Upper lobe of left lung (tissue), 6 donors: ENCODE data around the gene NFATC2IP. TPM values are rescaled to one million over a fixed set of nuclear protein-coding genes. Genes with fewer than 3 reads are reported as not detected.
"Not testable (repeated sequence)": the region's sequence is repeated elsewhere in the genome, so short reads cannot be mapped to it uniquely, and the experiment has no call there.

Source experiments
- ATAC-seq, 2 donors: fragments of 200-7000 bp; cut with Tn5 transposase; one replicate each; pipeline ENCODE4 v1.9.1; 2022; ENCODE audit warnings: mild to moderate bottlenecking in 2 of 2, moderate library complexity in 2 of 2; ENCODE audit not compliant: low FRiP score in 2 of 2
- DNase-seq, 2 donors: peaks; one replicate each; pipeline ENCODE4 v3.0.0-alpha.2; 2019 to 2020
- H3K27ac ChIP-seq, 4 donors: fragments of 200-600 bp; sonication (generic); one replicate each; pipeline ENCODE4 v1.5.1; 2016 to 2019
- H3K27me3 ChIP-seq, 4 donors: fragments of 200-600 bp; sonication (generic); one replicate each; pipeline ENCODE4 v1.5.1; 2017 to 2019
- H3K36me3 ChIP-seq, 4 donors: fragments of 200-600 bp; sonication (generic); one replicate each; pipeline ENCODE4 v1.5.1; 2016 to 2019
- H3K4me1 ChIP-seq, 4 donors: fragments of 200-600 bp; sonication (generic); one replicate each; pipeline ENCODE4 v1.5.1; 2018 to 2019
- H3K4me3 ChIP-seq, 4 donors: fragments of 200-600 bp; sonication (generic); one replicate each; pipeline ENCODE4 v1.5.1; 2017 to 2019; ENCODE audit warnings: mild to moderate bottlenecking in 2 of 4, moderate library complexity in 1 of 4
- H3K9me3 ChIP-seq, 4 donors: fragments of 200-600 bp; sonication (generic); one replicate each; pipeline ENCODE4 v1.5.1; 2018 to 2019
- EP300 ChIP-seq, 4 donors: sonication (generic); formaldehyde crosslinking; IDR thresholded peaks; one replicate each; pipeline ENCODE4 v1.5.1; 2017; ENCODE audit warnings: antibody characterized with exemption in 4 of 4, control low read depth in 2 of 4
- POLR2A ChIP-seq, 4 donors: fragments of 450-650 bp; IDR thresholded peaks; one replicate each; pipeline ENCODE4 v1.5.1; 2016 to 2017; ENCODE audit warnings: antibody characterized with exemption in 4 of 4, mild to moderate bottlenecking in 2 of 4
- POLR2AphosphoS5 ChIP-seq, 2 donors: sonication (generic); formaldehyde crosslinking; IDR thresholded peaks; one replicate each; pipeline ENCODE4 v1.5.1; 2017; ENCODE audit warnings: antibody characterized with exemption in 2 of 2
- WGBS, 2 donors: methylation state at CpG; one replicate each; pipeline ENCODE4 v1.1.5; 2017 to 2018; 5-methylcytosine and 5-hydroxymethylcytosine counted together
- total RNA-seq, 6 donors: library from RNA; depleted of rRNA in 4 of 6; stranded (reverse); fragments of >200 nt in 4 of 6; gene quantifications; one replicate each; pipeline versions ENCODE4 v1.1.0 to v1.2.1, GENCODE V29; 2016 to 2021
- TF ChIP-seq, protein P1 (sequence below), 6 experiments: fragments of 450-650 bp in 4 of 6; fragments of 200-600 bp in 2 of 6; sonication (generic) in 2 of 6; IDR thresholded peaks; one replicate each; pipeline ENCODE4 v1.5.1; 2016 to 2019; ENCODE audit warnings: antibody characterized with exemption in 6 of 6
- donor health status: DM: no; HTN: no; CAD: no; lungs with moderate emphysema.
- donor health status: DM: no; HTN: yes; CAD: no; lungs with severe emphysema.

The NFATC2IP gene
- total RNA-seq, 6 donors from 2014 or later, result 24.6 to 62.9 (median 34.9) TPM

- Histone ChIP-seq H3K27ac (peak within 1 kb of the TSS; percentile 77 to 85 (median 80)), H3K9me3 (no peaks in the 10 kb centered on the region), H3K36me3 (peaks cover 5 to 20% (median 13%) of the 10 kb centered on the region in 4 donors), H3K4me3 (peak within 1 kb of the TSS; percentile 69 to 98 (median 88)), H3K4me1 (peaks cover 13 to 38% (median 22%) of the 10 kb centered on the region in 4 donors), H3K27me3 (no peaks in the 10 kb centered on the region)
- DNase-seq (peak; percentile 97), ATAC-seq (peak; percentile 95 to 97)
- WGBS, 2 donors, result 0% methylated on average over 23 to 40 of the region's 60 CpGs
- TF ChIP-seq POLR2A (IDR thresholded peaks at IDR 0.05) (peak in 2 of 4 donors; percentile 50 to 78), EP300 (IDR thresholded peaks at IDR 0.05) (peak in 1 of 4 donors; percentile 89), POLR2AphosphoS5 (IDR thresholded peaks at IDR 0.05) (peak; percentile 95 to 96)
- TF ChIP-seq, protein P1, sequence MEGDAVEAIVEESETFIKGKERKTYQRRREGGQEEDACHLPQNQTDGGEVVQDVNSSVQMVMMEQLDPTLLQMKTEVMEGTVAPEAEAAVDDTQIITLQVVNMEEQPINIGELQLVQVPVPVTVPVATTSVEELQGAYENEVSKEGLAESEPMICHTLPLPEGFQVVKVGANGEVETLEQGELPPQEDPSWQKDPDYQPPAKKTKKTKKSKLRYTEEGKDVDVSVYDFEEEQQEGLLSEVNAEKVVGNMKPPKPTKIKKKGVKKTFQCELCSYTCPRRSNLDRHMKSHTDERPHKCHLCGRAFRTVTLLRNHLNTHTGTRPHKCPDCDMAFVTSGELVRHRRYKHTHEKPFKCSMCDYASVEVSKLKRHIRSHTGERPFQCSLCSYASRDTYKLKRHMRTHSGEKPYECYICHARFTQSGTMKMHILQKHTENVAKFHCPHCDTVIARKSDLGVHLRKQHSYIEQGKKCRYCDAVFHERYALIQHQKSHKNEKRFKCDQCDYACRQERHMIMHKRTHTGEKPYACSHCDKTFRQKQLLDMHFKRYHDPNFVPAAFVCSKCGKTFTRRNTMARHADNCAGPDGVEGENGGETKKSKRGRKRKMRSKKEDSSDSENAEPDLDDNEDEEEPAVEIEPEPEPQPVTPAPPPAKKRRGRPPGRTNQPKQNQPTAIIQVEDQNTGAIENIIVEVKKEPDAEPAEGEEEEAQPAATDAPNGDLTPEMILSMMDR (IDR thresholded peaks at IDR 0.05), result no peak
Measured at GRCh38 chr16:28974437-28975157, 23.9 kb downstream of the NFATC2IP start, which contains the start of gene SPNS1. Gene SPNS1 (plus strand): TSS chr16:28974778. CDS start chr16:28975152, 374 bp downstream.

DNA sequence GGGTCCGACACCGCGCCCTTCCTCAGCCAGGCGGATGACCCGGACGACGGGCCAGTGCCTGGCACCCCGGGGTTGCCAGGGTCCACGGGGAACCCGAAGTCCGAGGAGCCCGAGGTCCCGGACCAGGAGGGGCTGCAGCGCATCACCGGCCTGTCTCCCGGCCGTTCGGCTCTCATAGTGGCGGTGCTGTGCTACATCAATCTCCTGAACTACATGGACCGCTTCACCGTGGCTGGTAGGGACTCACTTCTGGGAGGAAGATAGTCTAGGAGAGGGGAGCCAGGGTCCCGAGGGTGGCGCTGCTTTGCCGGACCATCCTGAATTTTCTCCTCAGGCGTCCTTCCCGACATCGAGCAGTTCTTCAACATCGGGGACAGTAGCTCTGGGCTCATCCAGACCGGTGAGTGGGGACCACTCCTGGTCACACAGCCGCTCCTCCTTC lies 24.4 kb downstream of the NFATC2IP start:
- DNase-seq, result peak in 1 of 2 donors; percentile 85
- Histone ChIP-seq H3K36me3 (peaks cover 5 to 24% (median 16%) of the 10 kb centered on the region in 4 donors), H3K27ac (peak overlapping the region; percentile 77 to 85 (median 80)), H3K9me3 (no peaks in the 10 kb centered on the region), H3K4me1 (peaks cover 13 to 38% (median 22%) of the 10 kb centered on the region in 4 donors), H3K27me3 (no peaks in the 10 kb centered on the region), H3K4me3 (peak overlapping the region; percentile 69 to 98 (median 88))
- peak; percentile 16 to 23 for ATAC-seq
- 9 to 10% methylated on average over 2 to 30 of the region's 30 CpGs for WGBS, 2 donors
- TF ChIP-seq POLR2A (IDR thresholded peaks at IDR 0.05) (no peak), POLR2AphosphoS5 (IDR thresholded peaks at IDR 0.05) (no peak), EP300 (IDR thresholded peaks at IDR 0.05) (no peak)
- TF ChIP-seq, protein P1 (IDR thresholded peaks at IDR 0.05), result no peak

- peaks cover 5 to 51% (median 41%) of the 10 kb centered on the region in 4 donors for H3K36me3 ChIP-seq
- DNase-seq (no peak), ATAC-seq (no peak)
- no peaks in the 10 kb centered on the region for H3K27me3 ChIP-seq
- WGBS, 2 donors, result 69 to 77% methylated on average over 11 of the region's 11 CpGs
- H3K4me1 ChIP-seq, result peaks cover 13 to 38% (median 22%) of the 10 kb centered on the region in 4 donors
- peaks cover 0 to 4% (median 1%) of the 10 kb centered on the region in 4 donors for H3K9me3 ChIP-seq
- no peak overlapping the region for H3K27ac ChIP-seq
- no peak for TF ChIP-seq POLR2AphosphoS5 (IDR thresholded peaks at IDR 0.05)
- TF ChIP-seq, protein P1 (IDR thresholded peaks at IDR 0.05), result peak in 3 of 6 experiments; percentile 8 to 33 (median 19)
- no peak overlapping the region for H3K4me3 ChIP-seq
Measured at GRCh38 chr16:28977703-28978662, 27.2 kb downstream of the NFATC2IP start.

- not testable (repeated sequence) for H3K27ac ChIP-seq, H3K27me3 ChIP-seq, H3K4me3 ChIP-seq, H3K9me3 ChIP-seq, ATAC-seq, DNase-seq
- Histone ChIP-seq H3K36me3 (peaks cover 5 to 75% (median 58%) of the 10 kb centered on the region in 4 donors), H3K4me1 (peaks cover 11 to 36% (median 17%) of the 10 kb centered on the region in 4 donors)
- WGBS, 2 donors, result 85 to 88% methylated on average over 7 of the region's 7 CpGs
Measured at GRCh38 chr16:28980330-28980729, 29.6 kb downstream of the NFATC2IP start.

DNA sequence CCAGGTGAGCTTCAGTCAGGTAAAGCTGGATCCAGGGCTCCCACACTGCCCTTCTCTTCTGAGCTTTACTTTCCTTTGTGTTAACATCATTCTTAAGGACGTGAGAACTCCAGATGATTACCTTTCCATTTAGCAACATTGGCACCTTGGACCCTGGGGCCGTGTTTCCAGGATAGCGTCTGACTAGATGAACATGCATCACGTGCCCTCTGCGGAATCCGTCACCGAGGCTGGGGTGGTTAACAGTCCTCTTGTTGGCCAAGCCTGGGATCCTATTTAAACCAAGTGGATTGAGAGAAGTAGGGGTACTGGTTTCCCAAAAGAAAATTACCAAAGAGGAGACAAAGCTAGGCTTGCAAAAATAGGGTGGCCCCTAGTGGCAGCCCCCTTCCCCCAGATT lies 30.2 kb downstream of the NFATC2IP start:
- Histone ChIP-seq H3K36me3 (peaks cover 5 to 78% (median 63%) of the 10 kb centered on the region in 4 donors), H3K4me3 (no peak overlapping the region), H3K27me3 (no peaks in the 10 kb centered on the region), H3K27ac (no peak overlapping the region), H3K9me3 (peaks cover 0 to 4% (median 1%) of the 10 kb centered on the region in 4 donors), H3K4me1 (peaks cover 5 to 30% (median 11%) of the 10 kb centered on the region in 4 donors)
- DNase-seq (no peak), ATAC-seq (no peak)
- 91 to 97% methylated on average over 7 of the region's 7 CpGs for WGBS, 2 donors
- no peak for TF ChIP-seq EP300 (IDR thresholded peaks at IDR 0.05)
- no peak for TF ChIP-seq POLR2A (IDR thresholded peaks at IDR 0.05)
- TF ChIP-seq, protein P1 (IDR thresholded peaks at IDR 0.05), result no peak
- TF ChIP-seq POLR2AphosphoS5 (IDR thresholded peaks at IDR 0.05), result no peak
